NCI-H1930 (cell line): ENCODE results near the gene MYG1.
"Not testable (repeated sequence)": the region's sequence is repeated elsewhere in the genome, so short reads cannot be mapped to it uniquely, and the experiment has no call there.

Experiments used
- DNase-seq, 2 experiments: peaks; one replicate each; lab custom pipeline; 2025; lab: John Stamatoyannopoulos, UW

MYG1 gene

GRCh38 chr12:53327435-53328042 is 28.0 kb downstream of the MYG1 start:
- DNase-seq = no peak

GRCh38 chr12:53328043-53328435 is 28.5 kb downstream of the MYG1 start:
- no peak for DNase-seq

GRCh38 chr12:53330671-53331070 is 31.2 kb downstream of the MYG1 start:
- no peak for DNase-seq

- DNase-seq = not testable (repeated sequence)
Measured at GRCh38 chr12:53332339-53332738, 32.8 kb downstream of the MYG1 start.

- no peak for DNase-seq
Measured at GRCh38 chr12:53332744-53333143, 33.2 kb downstream of the MYG1 start.

- DNase-seq = no peak
Measured at GRCh38 chr12:53333289-53333688, 33.8 kb downstream of the MYG1 start.

GRCh38 chr12:53333845-53334244 is 34.4 kb downstream of the MYG1 start:
- DNase-seq = no peak

- no peak for DNase-seq
Measured at GRCh38 chr12:53334822-53335221, 35.3 kb downstream of the MYG1 start.

- DNase-seq = no peak
Measured at GRCh38 chr12:53336181-53336681, 36.7 kb downstream of the MYG1 start, which contains the start of gene SP7. TSS of gene SP7 (minus strand) at chr12:53336354. CDS start at chr12:53335646, 708 bp downstream.

GRCh38 chr12:53338017-53338416 is 38.5 kb downstream of the MYG1 start:
- no peak for DNase-seq

GRCh38 chr12:53338916-53339315 is 39.4 kb downstream of the MYG1 start:
- no peak for DNase-seq

GRCh38 chr12:53340398-53340797 is 40.9 kb downstream of the MYG1 start:
- no peak for DNase-seq

- no peak for DNase-seq
Measured at GRCh38 chr12:53343449-53343848, 44.0 kb downstream of the MYG1 start.

GRCh38 chr12:53343969-53344368 is 44.5 kb downstream of the MYG1 start:
- no peak for DNase-seq

- peak in 1 of 2 experiments; percentile 6 for DNase-seq
Measured at GRCh38 chr12:53344487-53344823, 45.0 kb downstream of the MYG1 start.

GRCh38 chr12:53344824-53345485 is 45.5 kb downstream of the MYG1 start:
- DNase-seq = peak; percentile 28 to 35

- DNase-seq = no peak
Measured at GRCh38 chr12:53345486-53346188, 46.1 kb downstream of the MYG1 start.

GRCh38 chr12:53346491-53346890 is 47.0 kb downstream of the MYG1 start:
- no peak for DNase-seq

- no peak for DNase-seq
Measured at GRCh38 chr12:53347905-53348304, 48.4 kb downstream of the MYG1 start.

GRCh38 chr12:53352331-53353256 is 53.1 kb downstream of the MYG1 start:
- peak; percentile 34 to 76 for DNase-seq

GRCh38 chr12:53353257-53353655 is 53.8 kb downstream of the MYG1 start:
- no peak for DNase-seq

GRCh38 chr12:53355121-53355520 is 55.6 kb downstream of the MYG1 start:
- DNase-seq = no peak
